GM19467 (cell line): Measurements from ENCODE around the gene KLHL29.

ENCODE experiments used
- ATAC-seq: cut with Tn5 transposase; IDR thresholded peaks from one replicate; pipeline ENCODE4 v1.9.1; 2021; ENCODE audit warnings: mild to moderate bottlenecking, moderate library complexity; ENCODE audit not compliant: unreplicated experiment

The KLHL29 gene

DNA sequence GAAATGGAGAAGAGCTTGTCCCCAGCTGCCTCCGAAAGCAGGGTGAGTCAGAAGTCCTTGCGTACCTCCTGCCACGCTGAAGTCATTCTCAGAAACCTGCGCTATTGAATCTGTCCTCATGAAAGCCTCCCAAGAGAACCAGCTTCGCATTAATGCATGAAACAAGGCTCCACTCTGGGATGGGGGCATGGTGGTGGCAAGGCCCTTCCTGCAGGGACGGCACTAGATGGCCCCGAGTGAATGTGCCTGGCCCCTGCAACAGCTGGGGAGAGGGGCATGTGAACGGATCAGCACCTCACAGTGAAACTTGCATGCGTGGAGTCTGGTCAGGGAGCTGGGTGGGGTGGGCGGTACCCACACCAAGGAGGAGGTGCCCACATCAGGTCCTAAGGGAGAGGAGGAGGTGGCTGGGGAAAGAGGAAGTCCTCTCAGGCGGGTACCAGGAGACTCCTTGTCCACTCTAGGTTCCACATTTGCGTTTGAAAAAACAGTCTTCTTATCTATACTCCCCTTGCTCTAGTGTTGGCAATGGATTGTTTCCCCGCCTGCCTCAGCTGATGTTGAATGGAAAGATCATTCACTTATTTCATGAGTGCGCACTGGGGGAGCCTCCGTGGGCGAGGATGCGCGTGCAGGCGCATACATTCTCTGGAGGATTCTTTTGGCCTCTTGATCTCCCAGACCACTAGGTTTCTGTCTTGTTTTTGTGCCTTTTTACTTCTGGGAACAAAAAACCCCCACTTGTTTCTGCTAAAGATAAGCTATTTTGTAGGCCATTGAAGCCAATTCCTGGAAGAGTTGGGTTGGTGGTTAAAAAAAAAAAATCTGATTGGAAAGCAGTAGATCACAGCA, 104.7 kb downstream of the KLHL29 start:
- no peak for ATAC-seq

DNA sequence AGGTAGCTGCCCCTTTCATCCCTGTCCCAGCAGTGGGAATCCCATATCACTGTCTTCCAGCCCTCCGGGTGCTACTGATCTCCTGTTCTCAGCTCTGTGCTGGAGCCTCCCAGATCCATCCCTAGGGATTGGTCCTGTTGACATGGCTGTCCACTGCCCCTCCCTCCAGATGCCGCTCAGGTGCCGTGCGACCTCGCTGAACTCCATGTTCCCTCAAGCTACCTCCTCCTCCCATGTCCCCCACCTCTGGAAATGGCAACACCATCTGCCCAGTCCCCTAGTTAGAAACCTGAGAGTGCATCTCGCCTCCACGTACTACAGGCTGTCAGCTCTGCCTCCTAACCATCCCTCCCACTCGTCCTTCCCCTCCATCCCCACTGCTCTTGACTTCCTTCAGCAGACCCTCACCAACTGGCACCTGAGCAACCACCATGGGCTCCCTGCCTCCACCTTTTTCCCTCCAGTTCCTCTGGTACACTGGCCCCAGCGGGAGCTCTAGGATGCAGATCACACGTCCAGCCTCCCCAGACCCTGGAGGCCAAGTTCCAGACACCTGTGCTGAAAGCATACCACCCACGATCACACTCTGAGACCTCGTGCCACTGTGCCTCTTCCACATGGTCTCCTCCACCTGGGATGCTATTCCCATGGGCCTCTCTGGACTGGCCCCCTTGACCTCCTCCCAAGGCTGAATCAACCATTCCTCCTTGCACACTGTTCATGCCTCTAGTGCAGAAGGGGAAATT, 106.8 kb downstream of the KLHL29 start:
- no peak for ATAC-seq

DNA sequence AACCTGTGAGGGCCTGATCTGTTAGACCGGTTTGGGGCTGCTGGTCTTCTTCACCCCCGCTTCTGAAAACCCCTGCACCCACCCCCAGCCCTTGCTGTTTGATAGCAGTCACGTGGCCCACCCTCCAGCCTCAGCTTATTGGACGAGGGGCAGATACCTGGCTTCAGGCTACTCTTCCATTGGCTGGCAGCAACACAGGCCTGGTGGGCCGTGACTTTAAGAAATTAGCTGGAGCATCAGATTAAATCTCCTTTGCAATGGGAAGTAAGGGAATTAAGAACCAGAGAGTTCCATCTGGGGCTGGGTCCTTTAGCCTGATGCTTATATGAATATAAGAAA, 107.3 kb downstream of the KLHL29 start:
- no peak for ATAC-seq

DNA sequence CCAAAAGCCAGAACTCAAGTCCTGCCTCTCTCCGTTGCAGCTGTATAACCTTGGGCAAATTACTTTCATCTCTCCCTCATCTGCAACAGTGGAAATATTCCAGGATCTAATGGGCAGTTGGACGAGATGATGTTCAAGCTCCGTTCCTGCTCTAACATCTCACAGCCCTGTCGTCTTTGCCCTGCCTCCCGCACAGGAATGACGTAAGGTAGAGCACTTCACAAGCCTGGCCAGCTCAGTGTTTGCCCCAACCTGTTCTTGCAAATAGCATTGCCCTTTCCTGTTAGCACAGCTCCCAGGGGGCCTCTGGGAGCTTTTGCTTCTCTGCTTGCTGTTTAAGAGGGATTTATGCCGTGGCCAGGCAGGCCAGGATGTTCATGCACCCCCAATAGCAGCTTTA, 107.9 kb downstream of the KLHL29 start:
- ATAC-seq: no peak

DNA sequence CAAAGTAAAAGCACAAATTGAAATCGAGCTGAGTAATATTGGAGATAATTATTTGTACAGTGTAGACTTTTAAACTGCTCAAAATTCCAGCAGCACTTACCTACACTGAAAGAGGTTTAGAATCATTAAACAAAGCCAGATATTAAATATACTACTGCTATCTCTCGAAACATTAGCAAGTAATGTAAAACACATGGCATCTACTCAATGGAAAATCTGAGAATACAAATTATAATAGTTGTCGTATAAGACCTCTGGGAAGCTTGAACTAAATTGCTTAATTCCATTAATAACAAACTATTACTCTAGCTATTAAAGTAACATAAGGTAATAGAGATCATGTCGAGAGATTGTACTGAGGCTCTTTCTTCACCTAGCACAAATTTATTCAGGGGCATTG, 108.9 kb downstream of the KLHL29 start:
- no peak for ATAC-seq

DNA sequence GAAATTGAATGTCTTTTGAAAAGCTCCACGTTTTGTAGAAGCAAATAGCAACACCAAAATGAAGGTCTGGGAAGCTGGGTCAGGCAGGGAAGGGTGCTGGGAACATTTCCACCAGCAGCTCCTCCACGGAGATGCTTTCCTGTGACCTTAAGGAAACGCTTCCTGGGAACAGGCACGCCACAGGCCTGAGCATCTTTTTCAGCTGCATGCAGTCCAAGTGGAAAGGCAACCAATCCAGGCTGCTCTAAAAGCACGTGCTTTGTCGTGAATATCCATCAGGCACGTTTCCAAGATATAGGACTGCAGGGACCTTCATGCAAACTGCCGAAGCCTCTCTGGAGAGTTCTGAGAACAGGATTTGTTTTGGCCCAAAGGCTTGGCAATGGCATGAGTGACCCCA, 109.3 kb downstream of the KLHL29 start:
- no peak for ATAC-seq

DNA sequence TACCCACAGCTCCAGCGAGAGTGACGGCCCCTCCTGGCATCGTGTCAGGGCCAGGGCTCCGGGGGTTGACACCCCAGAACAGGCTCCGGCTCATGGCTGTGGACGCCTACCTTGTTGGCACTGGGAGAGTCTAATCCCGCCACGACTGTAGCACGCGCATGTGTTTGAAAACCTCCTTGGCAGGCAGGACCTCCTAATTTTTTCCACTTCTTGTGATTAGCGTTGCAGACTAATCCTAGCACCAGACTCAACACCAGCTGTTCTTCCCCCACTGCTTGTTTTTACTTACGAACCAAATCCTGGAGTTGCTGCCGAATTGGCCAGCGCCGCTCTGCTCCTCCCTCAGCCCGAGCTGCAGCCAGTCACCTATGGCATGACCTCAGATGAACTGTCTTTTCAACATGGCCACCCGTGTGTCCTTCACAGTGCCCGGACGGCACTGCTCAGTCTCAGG, 110.7 kb downstream of the KLHL29 start:
- no peak for ATAC-seq

DNA sequence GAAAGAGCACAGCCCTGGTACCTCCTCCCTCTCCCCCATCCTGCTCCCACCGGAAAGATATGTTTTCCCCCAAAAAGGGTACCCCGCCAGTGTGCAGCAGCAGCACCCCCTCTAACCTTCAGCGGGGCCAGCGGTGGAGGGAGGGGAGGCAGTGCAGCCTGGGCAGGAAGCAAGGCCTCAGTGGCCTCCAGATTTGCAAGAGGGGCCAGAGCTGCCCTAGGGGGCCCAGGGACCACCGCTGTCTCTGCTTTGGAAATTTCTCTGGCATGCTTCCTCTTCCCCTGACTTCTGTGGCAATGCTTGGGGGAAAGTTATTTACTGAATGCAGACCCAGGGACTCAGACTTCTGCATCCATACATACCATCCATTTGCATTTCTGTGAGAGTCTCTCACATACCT, 111.5 kb downstream of the KLHL29 start:
- no peak for ATAC-seq

DNA sequence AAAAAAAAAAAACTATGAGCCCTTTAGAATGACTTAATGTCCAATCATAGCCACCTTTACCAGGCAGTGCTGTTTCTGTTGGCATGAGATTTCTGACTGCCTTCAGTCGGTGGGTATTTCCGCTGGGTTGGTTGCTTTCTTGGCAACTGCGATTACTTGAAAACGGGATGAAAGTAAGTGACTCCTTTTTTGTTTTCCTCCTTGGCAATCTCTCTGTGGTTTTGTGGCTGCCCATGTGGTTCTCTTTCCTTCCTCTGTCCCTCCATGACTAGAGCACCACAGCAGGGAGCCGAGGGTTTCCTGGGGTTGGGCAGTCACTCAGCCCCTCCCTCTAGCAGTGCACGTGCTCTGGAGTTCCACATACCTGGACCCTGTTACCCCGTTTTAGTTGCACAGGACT, 112.1 kb downstream of the KLHL29 start:
- no peak for ATAC-seq

DNA sequence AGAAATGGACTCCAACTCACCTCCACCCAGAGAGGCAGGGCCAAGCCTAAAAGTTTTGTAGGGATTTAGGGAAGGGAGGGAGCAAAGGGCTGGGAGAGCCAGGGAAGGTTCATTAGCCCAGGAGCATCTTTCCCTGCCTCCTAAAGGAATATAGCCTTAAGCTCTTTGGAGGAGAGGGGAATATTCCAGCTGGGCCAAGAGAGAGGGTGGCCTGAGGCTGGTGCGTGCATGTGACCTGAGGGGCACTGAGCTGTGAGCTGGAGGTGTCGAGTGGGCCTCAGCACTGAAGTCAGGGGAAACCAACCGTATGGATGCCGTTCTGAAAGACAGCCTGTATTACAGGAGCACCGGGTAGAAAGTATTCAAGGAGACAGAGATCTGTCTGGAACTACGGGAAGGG, 112.6 kb downstream of the KLHL29 start:
- no peak for ATAC-seq

DNA sequence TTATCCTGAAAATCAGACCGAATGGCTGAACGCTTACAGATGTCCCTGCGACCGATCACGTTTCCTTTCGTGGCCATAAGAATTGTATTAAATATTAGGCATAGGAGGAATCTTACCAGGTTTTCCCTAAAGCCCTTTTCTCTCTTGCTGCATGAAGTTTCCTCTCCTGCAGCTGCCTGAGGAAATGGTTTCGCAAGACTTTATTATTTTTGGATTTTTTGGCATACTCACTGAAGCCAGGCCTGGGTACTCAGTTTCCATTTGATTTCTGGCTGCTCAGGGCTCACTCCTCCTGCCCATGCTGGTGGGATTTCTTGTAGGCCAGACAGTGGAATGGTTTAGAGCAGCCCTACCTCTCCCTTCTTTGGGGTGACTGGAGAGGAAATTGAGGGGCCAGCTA, 114.0 kb downstream of the KLHL29 start:
- no peak for ATAC-seq

DNA sequence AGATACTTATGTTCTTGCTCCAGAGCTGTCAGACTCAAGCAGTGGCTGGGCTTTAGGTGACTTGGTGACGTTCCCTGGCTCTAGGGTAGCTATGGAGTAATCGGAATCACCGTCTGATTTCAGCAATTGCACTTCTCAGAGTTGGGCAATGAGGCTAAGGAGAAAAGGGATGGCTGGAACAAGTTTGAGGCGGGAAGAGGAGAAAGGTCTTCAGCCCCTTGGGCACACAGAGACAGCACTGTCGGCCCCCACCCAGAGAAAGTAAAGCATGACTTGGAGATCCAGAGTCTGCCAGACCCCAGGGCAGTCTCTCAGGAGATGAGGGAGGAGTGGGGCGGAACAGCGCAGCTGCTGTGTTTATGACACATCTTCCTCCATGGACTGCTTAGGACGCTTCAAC, 114.5 kb downstream of the KLHL29 start:
- no peak for ATAC-seq

DNA sequence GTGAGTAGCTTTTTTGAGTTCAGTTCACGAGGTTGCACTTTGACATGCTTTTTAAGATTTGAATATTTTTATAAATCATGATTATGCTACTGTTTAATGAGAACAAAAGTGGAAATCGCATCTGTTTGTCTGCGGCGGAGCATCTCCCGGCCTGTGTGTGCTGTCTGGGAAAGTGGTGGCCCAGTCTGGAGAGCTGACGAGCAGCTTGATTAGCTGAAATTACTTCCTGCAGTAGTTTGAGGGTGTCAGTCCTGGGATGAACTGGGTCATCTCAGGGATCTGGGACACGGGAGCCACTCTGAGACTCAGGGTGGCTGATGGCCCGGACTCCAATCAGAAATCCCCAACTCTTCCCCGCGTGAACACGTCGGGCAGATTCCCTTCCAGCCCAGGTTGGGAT, 115.9 kb downstream of the KLHL29 start:
- no peak for ATAC-seq

DNA sequence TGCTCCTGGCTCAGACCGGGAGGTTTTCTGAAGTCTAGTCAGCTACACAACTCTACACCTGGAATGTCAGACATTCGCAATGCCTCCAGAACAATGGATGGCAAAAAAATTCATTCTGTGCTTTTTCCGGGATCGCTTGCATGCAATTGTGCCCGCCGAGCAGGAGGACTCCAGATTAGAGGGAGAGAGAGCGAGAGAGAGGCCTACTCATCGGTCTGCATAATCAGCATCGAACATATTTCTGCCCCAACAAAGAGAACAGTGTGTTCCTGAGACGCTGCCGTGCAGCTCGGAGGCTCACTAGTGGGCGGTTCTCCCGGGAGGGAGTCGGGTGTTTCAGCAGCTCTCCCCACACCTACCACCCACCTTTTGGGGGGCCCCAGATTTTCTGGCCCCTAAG, 117.1 kb downstream of the KLHL29 start:
- no peak for ATAC-seq

DNA sequence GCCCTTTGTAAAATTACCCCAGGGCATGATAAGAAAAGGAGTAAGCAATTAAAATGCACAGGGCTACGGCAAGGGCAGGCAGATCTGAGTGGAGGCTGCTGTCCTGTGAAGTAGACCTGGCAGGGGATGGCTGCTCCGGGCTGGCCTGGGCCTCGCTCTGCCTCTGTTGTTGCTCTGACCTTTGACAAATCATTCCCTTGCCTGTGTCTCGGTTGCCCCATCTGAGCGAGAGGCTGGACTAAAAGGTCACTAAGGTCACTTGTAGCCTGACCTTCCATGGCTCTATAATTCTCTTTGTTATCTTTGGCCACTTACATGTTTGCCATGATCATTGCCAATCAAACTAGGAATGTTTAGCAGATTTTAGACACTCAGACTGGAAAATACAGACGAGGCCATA, 118.1 kb downstream of the KLHL29 start:
- ATAC-seq: no peak

DNA sequence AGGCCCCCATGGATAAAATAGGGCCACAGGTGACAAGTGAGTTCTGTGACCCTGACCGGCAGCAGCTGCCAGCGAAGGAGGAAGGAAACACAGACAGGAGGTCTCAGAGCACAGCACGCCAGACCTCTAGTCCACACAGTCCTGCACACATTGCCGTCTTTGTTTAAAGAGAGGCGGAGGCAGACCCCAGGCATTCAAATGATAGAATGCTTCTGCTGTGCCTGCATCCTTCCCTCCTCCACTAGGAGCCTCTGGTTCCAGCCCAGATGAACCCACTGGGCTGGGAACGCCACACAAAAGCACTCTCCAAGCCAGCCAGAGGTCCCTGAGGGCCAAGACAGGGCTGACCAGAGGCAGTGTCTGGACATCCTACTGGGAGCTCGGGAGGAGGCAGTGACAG, 118.7 kb downstream of the KLHL29 start:
- ATAC-seq: no peak

DNA sequence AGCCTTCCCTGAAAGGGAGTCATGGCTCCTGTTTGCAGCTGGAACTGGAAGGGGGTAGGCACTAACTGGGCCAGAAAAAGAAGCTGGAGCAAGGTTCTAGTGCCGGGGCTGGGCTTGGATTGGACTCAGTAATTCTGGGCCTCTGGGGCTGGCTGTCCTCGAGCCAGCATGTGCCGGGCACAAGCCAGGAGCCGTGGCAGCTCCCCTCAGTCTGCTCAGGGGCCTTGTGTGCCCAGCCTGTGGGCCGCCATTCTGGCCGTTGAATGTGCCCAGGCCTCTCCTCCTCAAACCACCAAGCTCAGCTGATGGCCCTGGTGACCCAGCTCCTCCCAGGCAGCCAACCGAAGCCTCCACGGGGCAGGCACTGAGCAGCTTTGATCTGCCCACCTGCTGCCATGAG, 119.6 kb downstream of the KLHL29 start:
- no peak for ATAC-seq

DNA sequence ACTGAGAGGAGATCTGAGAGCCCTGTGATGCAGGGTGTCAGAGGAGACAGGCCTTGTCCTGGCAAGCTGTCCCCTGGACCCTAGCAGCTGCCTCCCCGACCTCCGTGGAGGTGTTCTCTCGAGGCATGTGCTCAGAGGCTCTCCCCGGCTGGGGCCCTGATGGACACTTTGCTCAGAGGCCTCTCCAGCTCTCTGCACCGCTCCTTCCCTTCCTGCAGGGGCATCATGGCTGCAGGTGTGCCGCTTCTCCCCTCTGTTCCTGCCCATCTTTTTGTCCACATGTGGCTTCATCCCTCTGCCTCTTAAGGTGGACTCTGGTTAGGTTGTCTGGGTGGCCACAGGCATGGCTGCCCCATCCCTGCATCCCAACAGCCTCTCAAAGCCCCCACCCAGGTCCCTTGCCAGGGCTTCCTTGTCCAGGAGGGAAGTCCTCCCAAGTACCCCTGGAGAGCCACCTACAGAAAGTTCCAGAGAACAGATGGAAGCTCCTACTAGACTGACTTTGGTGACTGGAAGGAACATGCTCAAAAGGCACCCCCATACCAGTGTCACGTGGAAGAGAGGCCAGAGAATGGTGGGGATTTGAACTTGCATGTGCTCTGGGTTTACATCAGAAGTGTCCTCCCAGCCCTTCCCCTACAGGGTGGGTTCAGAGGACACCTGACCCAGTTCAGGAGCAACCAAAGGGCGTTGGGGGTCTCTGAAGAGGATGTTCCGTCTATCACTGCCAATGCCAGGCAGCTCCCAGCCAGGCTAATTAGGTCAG, 120.4 kb downstream of the KLHL29 start:
- ATAC-seq: no peak

DNA sequence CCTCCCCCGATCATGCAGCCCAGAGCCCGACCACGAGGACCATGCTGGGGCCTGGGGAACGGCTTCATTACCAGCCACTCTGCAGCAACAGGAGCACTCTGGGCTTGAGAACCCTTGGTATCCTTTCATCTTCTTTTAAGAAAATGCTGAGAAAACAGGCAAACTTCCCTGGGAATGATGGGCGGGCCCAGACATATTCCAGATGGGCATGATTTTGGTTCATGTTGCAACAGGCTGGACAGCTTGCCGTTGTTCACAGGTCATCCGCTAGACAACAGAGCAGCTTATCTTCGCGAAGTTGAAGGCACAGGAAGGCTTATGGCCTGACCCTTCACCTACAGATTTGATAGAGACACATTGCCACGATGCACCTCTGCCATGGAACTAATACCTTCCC, 121.0 kb downstream of the KLHL29 start:
- no peak for ATAC-seq

DNA sequence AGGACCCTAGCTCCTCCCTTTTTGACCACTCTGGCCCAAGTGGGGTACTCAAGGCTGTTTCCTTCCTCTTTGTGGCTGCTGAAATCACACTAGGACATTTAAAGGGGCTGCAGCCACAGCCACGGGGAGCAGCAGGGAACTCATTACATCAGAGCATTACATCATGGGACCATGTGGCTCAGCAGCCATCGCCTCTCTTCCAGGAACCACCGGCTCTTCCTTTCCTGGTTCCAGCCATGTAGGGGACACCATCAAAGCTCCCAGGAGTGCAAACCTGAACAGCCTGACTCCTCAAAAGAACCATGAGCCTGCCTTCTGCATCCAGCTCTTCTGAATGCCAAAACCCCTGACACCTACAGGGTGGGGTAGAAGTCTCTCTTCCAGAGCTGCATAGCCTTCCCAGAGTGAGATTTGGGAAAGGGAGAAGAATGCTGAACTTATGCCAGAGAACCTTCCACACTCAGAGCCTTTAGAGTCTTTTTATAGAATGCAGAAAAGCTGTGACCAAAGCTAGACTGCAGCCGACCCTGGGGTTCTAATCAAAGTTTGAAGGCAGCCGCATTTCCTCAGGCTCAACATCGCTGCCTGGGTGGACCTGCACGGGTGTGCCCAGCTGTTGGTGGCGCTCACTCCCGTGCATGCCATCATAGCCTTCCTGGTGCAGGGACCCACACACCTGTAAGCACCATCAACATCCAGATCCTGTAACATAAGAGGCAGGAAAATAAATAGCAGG, 121.7 kb downstream of the KLHL29 start:
- no peak for ATAC-seq
